Activated naive CD4-positive, alpha-beta T cell treated with anti-CD3 and anti-CD28 coated beads, Interleukin-2, amount 10 ng/mL, durations not matched to agents 7 days and 5 days (primary cell): Measurements from ENCODE around the gene CGRRF1.

Experiments used
- CTCF ChIA-PET: fragments of 350-600 bp; sonication (Branson Sonifier 250); formaldehyde crosslinking; loops from one replicate; lab custom pipeline; 2021; ENCODE audit warnings: antibody characterized with exemption; lab: Charles Lee
- DNase-seq: peaks from one replicate; pipeline ENCODE4 v3.0.0-alpha.2; 2020
- H3K27ac Mint-ChIP-seq: one replicate; pipeline ENCODE4 v1.8.0; 2021; ENCODE audit warnings: mild to moderate bottlenecking, moderate library complexity, mixed read lengths
- H3K27me3 Mint-ChIP-seq: one replicate; pipeline ENCODE4 v1.8.0; 2021; ENCODE audit warnings: mild to moderate bottlenecking, mixed read lengths
- H3K36me3 Mint-ChIP-seq: one replicate; pipeline ENCODE4 v1.8.0; 2021; ENCODE audit warnings: mixed read lengths
- H3K4me1 Mint-ChIP-seq: one replicate; pipeline ENCODE4 v1.8.0; 2021; ENCODE audit warnings: mixed read lengths
- H3K4me3 Mint-ChIP-seq: one replicate; pipeline ENCODE4 v1.8.0; 2021; ENCODE audit warnings: mild to moderate bottlenecking, moderate library complexity, mixed read lengths
- H3K9me3 Mint-ChIP-seq: one replicate; pipeline ENCODE4 v1.8.0; 2021; ENCODE audit warnings: mixed read lengths

Gene CGRRF1

GRCh38 chr14:54500744-54501143 is 9.0 kb upstream of the CGRRF1 start:
- no peak overlapping the region for H3K27ac Mint-ChIP-seq
- H3K36me3 Mint-ChIP-seq: no peaks in the 10 kb centered on the region
- no peak for DNase-seq
- CTCF ChIA-PET: no interaction called here
- H3K4me1 Mint-ChIP-seq: no peaks in the 10 kb centered on the region
- H3K9me3 Mint-ChIP-seq: no peaks in the 10 kb centered on the region
- H3K27me3 Mint-ChIP-seq: peaks cover 30% of the 10 kb centered on the region
- no peak overlapping the region for H3K4me3 Mint-ChIP-seq

- no peaks in the 10 kb centered on the region for H3K9me3 Mint-ChIP-seq
- no peaks in the 10 kb centered on the region for H3K4me1 Mint-ChIP-seq
- no peak overlapping the region for H3K27ac Mint-ChIP-seq
- peaks cover 30% of the 10 kb centered on the region for H3K27me3 Mint-ChIP-seq
- DNase-seq: no peak
- no peaks in the 10 kb centered on the region for H3K36me3 Mint-ChIP-seq
- no peak overlapping the region for H3K4me3 Mint-ChIP-seq
- CTCF ChIA-PET: interaction anchor here (1.2 kb wide), 1 partner anchor 141 kb away, joined by 3 read pairs; no protein-coding TSS in a partner anchor
These were observed 8.2 kb upstream of the CGRRF1 start for GRCh38 chr14:54501480-54501879.

- Mint-ChIP-seq H3K4me1 (no peaks in the 10 kb centered on the region), H3K36me3 (no peaks in the 10 kb centered on the region), H3K27me3 (peaks cover 32% of the 10 kb centered on the region), H3K4me3 (no peak overlapping the region), H3K9me3 (no peaks in the 10 kb centered on the region), H3K27ac (no peak overlapping the region)
- CTCF ChIA-PET: interaction anchor here (1.2 kb wide), 1 partner anchor 140 kb away, joined by 3 read pairs; no protein-coding TSS in a partner anchor
- no peak for DNase-seq
These were observed 7.1 kb upstream of the CGRRF1 start for GRCh38 chr14:54502602-54503001.

- CTCF ChIA-PET: no interaction called here
- Mint-ChIP-seq H3K27ac (no peak overlapping the region), H3K4me3 (no peak overlapping the region), H3K27me3 (peaks cover 30% of the 10 kb centered on the region), H3K9me3 (no peaks in the 10 kb centered on the region), H3K4me1 (no peaks in the 10 kb centered on the region), H3K36me3 (no peaks in the 10 kb centered on the region)
- DNase-seq: no peak
These were observed 6.2 kb upstream of the CGRRF1 start for GRCh38 chr14:54503486-54503885.

- Mint-ChIP-seq H3K27ac (no peak overlapping the region), H3K4me1 (peaks cover 34% of the 10 kb centered on the region), H3K36me3 (peaks cover 22% of the 10 kb centered on the region), H3K27me3 (peaks cover 8% of the 10 kb centered on the region), H3K4me3 (no peak overlapping the region), H3K9me3 (peaks cover 7% of the 10 kb centered on the region)
- CTCF ChIA-PET: interaction anchor here (1.4 kb wide), 1 partner anchor 262 kb away, joined by 3 read pairs; no protein-coding TSS in a partner anchor
- DNase-seq: no peak
These were observed 2.7 kb downstream of the CGRRF1 start for GRCh38 chr14:54512393-54512792.

GRCh38 chr14:54515670-54516069 is 6.0 kb downstream of the CGRRF1 start:
- H3K9me3 Mint-ChIP-seq: peaks cover 7% of the 10 kb centered on the region
- DNase-seq: no peak
- H3K27me3 Mint-ChIP-seq: no peaks in the 10 kb centered on the region
- peaks cover 19% of the 10 kb centered on the region for H3K4me1 Mint-ChIP-seq
- CTCF ChIA-PET: no interaction called here
- H3K27ac Mint-ChIP-seq: no peak overlapping the region
- no peak overlapping the region for H3K4me3 Mint-ChIP-seq
- peaks cover 27% of the 10 kb centered on the region for H3K36me3 Mint-ChIP-seq

GRCh38 chr14:54516709-54517108 is 7.0 kb downstream of the CGRRF1 start:
- H3K36me3 Mint-ChIP-seq: peaks cover 27% of the 10 kb centered on the region
- CTCF ChIA-PET: no interaction called here
- H3K27ac Mint-ChIP-seq: no peak overlapping the region
- peaks cover 7% of the 10 kb centered on the region for H3K9me3 Mint-ChIP-seq
- DNase-seq: no peak
- H3K4me3 Mint-ChIP-seq: no peak overlapping the region
- peaks cover 9% of the 10 kb centered on the region for H3K4me1 Mint-ChIP-seq
- H3K27me3 Mint-ChIP-seq: no peaks in the 10 kb centered on the region

- DNase-seq: no peak
- Mint-ChIP-seq H3K4me1 (no peaks in the 10 kb centered on the region), H3K9me3 (no peaks in the 10 kb centered on the region), H3K4me3 (no peak overlapping the region), H3K27ac (no peak overlapping the region), H3K36me3 (peaks cover 22% of the 10 kb centered on the region), H3K27me3 (no peaks in the 10 kb centered on the region)
- CTCF ChIA-PET: no interaction called here
These were observed 14.7 kb downstream of the CGRRF1 start for GRCh38 chr14:54524410-54524809.

GRCh38 chr14:54528973-54529372 is 19.3 kb downstream of the CGRRF1 start:
- Mint-ChIP-seq H3K9me3 (no peaks in the 10 kb centered on the region), H3K4me3 (no peak overlapping the region), H3K27me3 (no peaks in the 10 kb centered on the region), H3K36me3 (peaks cover 5% of the 10 kb centered on the region), H3K4me1 (peaks cover 3% of the 10 kb centered on the region), H3K27ac (no peak overlapping the region)
- DNase-seq: no peak
- CTCF ChIA-PET: interaction anchor here (0.7 to 1.5 kb wide), 3 partner anchors 29 to 251 kb away, joined by 3 read pairs; no protein-coding TSS in a partner anchor

GRCh38 chr14:54529811-54530210 is 20.1 kb downstream of the CGRRF1 start:
- peaks cover 3% of the 10 kb centered on the region for H3K4me1 Mint-ChIP-seq
- H3K4me3 Mint-ChIP-seq: no peak overlapping the region
- H3K27ac Mint-ChIP-seq: no peak overlapping the region
- no peaks in the 10 kb centered on the region for H3K9me3 Mint-ChIP-seq
- no peak for DNase-seq
- peaks cover 2% of the 10 kb centered on the region for H3K36me3 Mint-ChIP-seq
- no peaks in the 10 kb centered on the region for H3K27me3 Mint-ChIP-seq
- CTCF ChIA-PET: interaction anchor here (0.7 to 1.5 kb wide), 3 partner anchors 28 to 243 kb away, joined by 3 read pairs; no protein-coding TSS in a partner anchor

GRCh38 chr14:54532111-54533012 is 22.7 kb downstream of the CGRRF1 start:
- H3K4me1 Mint-ChIP-seq: peaks cover 3% of the 10 kb centered on the region
- H3K36me3 Mint-ChIP-seq: no peaks in the 10 kb centered on the region
- H3K9me3 Mint-ChIP-seq: no peaks in the 10 kb centered on the region
- H3K27me3 Mint-ChIP-seq: no peaks in the 10 kb centered on the region
- CTCF ChIA-PET: no interaction called here
- DNase-seq: no peak
- H3K4me3 Mint-ChIP-seq: no peak overlapping the region
- no peak overlapping the region for H3K27ac Mint-ChIP-seq

GRCh38 chr14:54533100-54533499 is 23.4 kb downstream of the CGRRF1 start:
- no peaks in the 10 kb centered on the region for H3K27me3 Mint-ChIP-seq
- H3K27ac Mint-ChIP-seq: no peak overlapping the region
- H3K36me3 Mint-ChIP-seq: peaks cover 2% of the 10 kb centered on the region
- no peak for DNase-seq
- H3K9me3 Mint-ChIP-seq: no peaks in the 10 kb centered on the region
- CTCF ChIA-PET: no interaction called here
- H3K4me3 Mint-ChIP-seq: no peak overlapping the region
- peaks cover 3% of the 10 kb centered on the region for H3K4me1 Mint-ChIP-seq

- no peak overlapping the region for H3K27ac Mint-ChIP-seq
- H3K4me1 Mint-ChIP-seq: peaks cover 3% of the 10 kb centered on the region
- no peaks in the 10 kb centered on the region for H3K9me3 Mint-ChIP-seq
- DNase-seq: no peak
- peaks cover 3% of the 10 kb centered on the region for H3K36me3 Mint-ChIP-seq
- H3K4me3 Mint-ChIP-seq: no peak overlapping the region
- CTCF ChIA-PET: no interaction called here
- H3K27me3 Mint-ChIP-seq: no peaks in the 10 kb centered on the region
These were observed 25.4 kb downstream of the CGRRF1 start for GRCh38 chr14:54535126-54535525.

- Mint-ChIP-seq H3K27me3 (no peaks in the 10 kb centered on the region), H3K9me3 (no peaks in the 10 kb centered on the region), H3K27ac (no peak overlapping the region), H3K36me3 (peaks cover 3% of the 10 kb centered on the region), H3K4me1 (peaks cover 3% of the 10 kb centered on the region), H3K4me3 (no peak overlapping the region)
- CTCF ChIA-PET: no interaction called here
- DNase-seq: no peak
These were observed 25.9 kb downstream of the CGRRF1 start for GRCh38 chr14:54535646-54536045.

GRCh38 chr14:54537651-54538050 is 27.9 kb downstream of the CGRRF1 start:
- DNase-seq: no peak
- Mint-ChIP-seq H3K4me1 (peaks cover 2% of the 10 kb centered on the region), H3K27ac (no peak overlapping the region), H3K4me3 (no peak overlapping the region), H3K9me3 (no peaks in the 10 kb centered on the region), H3K27me3 (no peaks in the 10 kb centered on the region), H3K36me3 (peaks cover 4% of the 10 kb centered on the region)
- CTCF ChIA-PET: no interaction called here
